Neutrophil (primary cell): ENCODE measurements around the gene PCSK4.
"Not testable (repeated sequence)": the region's sequence is repeated elsewhere in the genome, so short reads cannot be mapped to it uniquely, and the experiment has no call there.

Experiments
- H3K27ac ChIP-seq: fragments of 200-600 bp; sonication (generic); 2 replicates; pipeline ENCODE4 v1.5.1; 2016; ENCODE audit warnings: mild to moderate bottlenecking, moderate library complexity
- H3K27me3 ChIP-seq: fragments of 200-600 bp; sonication (generic); 2 replicates; pipeline ENCODE4 v1.6.0; 2016; ENCODE audit warnings: mild to moderate bottlenecking
- H3K36me3 ChIP-seq: fragments of 200-600 bp; sonication (generic); 2 replicates; pipeline ENCODE4 v1.5.1; 2017
- H3K4me1 ChIP-seq, 2 experiments: fragments of 200-600 bp in 1 of 2; sonication (generic) in 1 of 2; 1 replicate in 1 of 2; 2 replicates in 1 of 2; pipeline versions ENCODE4 v1.5.1 to v1.6.1; 2013 to 2016; ENCODE audit warnings: low read depth in 1 of 2, low read length in 1 of 2, mild to moderate bottlenecking in 1 of 2, moderate library complexity in 1 of 2; ENCODE audit not compliant: control insufficient read depth in 1 of 2, insufficient read depth in 1 of 2
- H3K4me3 ChIP-seq, 2 experiments: fragments of 200-600 bp in 1 of 2; sonication (generic) in 1 of 2; 1 replicate in 1 of 2; 2 replicates in 1 of 2; pipeline ENCODE4 v1.5.1; 2013 to 2016; ENCODE audit warnings: low read depth in 1 of 2, low read length in 1 of 2, mild to moderate bottlenecking in 1 of 2, moderate library complexity in 1 of 2
- H3K9me3 ChIP-seq: fragments of 200-600 bp; sonication (generic); 2 replicates; pipeline ENCODE4 v1.5.1; 2016
- TF ChIP-seq, protein P1 (sequence below): fragments of 200-600 bp; sonication (generic); IDR thresholded peaks from 2 replicates; pipeline ENCODE4 v1.5.1; 2016; ENCODE audit warnings: antibody characterized with exemption

The PCSK4 gene

DNA sequence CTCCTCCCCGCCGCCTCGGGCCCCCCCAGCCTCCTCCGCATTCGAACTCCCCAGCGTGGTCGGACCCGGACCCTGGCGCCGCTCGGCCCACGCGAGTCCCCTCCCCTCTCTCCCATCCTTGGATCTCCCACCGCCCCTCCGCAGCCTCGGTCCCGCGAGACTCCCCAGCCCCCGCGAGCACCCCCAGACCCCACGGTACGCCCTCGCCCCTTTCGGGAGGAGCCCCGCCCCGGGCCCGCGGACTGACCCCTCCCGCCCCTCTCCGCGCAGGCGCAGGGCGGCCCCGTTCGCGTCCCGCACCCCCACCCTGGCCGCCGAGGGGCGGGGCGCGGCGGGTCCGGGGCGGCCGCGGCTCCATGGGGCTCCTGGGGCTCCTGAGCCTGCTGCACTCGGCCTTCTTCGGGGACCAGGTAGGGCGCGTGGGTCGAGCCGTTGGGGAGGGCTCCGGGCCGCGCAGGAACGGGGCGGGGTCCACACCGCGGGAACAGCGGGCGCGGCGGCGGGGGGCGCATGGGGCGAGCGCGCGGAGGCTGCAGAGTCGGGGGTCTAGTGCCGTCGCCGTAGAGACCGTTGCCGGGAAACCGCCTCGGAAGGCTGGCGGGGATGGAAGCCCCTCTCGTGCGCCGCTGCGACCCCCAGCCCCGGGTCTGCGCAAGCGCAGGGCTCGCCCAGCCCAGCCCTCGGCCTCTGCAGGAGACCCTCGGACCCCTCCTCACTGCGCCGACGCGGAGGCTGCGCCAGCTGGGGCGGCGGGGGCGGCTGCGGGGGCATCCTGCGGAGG, 44.0 kb downstream of the PCSK4 start:
- TF ChIP-seq, protein P1, sequence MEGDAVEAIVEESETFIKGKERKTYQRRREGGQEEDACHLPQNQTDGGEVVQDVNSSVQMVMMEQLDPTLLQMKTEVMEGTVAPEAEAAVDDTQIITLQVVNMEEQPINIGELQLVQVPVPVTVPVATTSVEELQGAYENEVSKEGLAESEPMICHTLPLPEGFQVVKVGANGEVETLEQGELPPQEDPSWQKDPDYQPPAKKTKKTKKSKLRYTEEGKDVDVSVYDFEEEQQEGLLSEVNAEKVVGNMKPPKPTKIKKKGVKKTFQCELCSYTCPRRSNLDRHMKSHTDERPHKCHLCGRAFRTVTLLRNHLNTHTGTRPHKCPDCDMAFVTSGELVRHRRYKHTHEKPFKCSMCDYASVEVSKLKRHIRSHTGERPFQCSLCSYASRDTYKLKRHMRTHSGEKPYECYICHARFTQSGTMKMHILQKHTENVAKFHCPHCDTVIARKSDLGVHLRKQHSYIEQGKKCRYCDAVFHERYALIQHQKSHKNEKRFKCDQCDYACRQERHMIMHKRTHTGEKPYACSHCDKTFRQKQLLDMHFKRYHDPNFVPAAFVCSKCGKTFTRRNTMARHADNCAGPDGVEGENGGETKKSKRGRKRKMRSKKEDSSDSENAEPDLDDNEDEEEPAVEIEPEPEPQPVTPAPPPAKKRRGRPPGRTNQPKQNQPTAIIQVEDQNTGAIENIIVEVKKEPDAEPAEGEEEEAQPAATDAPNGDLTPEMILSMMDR = no peak
- H3K9me3 ChIP-seq = no peaks in the 10 kb centered on the region
- H3K4me3 ChIP-seq = no peak overlapping the region
- H3K4me1 ChIP-seq = peaks cover 9 to 23% of the 10 kb centered on the region in 2 experiments
- H3K27me3 ChIP-seq = peaks cover 74% of the 10 kb centered on the region
- H3K27ac ChIP-seq = no peak overlapping the region
- peaks cover 13% of the 10 kb centered on the region for H3K36me3 ChIP-seq

DNA sequence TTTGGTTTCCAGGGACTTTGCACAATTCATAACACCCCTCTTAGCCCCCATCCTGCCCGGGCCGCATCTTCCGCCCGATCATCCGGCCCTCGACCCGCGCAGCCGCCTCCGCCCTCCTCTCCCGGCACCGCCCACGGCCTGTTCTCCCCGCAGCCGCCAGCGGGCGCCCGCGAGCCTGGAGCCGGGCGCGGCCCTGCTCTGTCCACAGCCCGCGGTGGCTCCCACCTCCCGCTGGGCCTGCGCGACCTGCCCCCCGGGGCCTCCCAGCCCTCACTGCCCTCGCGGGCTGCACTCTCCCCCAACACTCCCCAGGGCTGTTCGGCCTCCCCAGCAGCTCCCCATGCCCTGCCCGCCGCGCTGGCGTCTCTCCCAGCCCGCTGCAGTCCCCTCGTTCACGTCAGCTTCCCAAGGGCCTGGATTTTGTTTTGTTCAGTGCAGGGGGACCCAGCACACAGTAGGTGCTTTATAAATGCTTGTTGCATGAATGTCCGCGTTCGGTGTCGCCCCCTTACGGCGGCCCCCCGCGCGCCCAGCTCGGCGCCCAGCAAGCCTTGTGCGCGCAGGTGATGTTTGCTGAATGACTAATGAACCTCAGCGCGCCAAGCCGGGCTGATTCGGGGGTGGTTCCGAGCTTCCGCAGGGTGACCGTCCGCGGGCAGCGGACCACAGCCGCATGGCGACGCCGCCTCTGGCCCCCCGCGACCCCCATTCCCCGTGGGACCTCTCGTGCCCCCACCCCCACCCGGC, 44.8 kb downstream of the PCSK4 start:
- TF ChIP-seq, protein P1 = peak; percentile 96
- Histone ChIP-seq H3K4me1 (peaks cover 9 to 23% of the 10 kb centered on the region in 2 experiments), H3K27ac (peak overlapping the region; percentile 10), H3K36me3 (peaks cover 21% of the 10 kb centered on the region), H3K9me3 (no peaks in the 10 kb centered on the region), H3K4me3 (peak overlapping the region; percentile 63 to 71), H3K27me3 (peaks cover 66% of the 10 kb centered on the region)

DNA sequence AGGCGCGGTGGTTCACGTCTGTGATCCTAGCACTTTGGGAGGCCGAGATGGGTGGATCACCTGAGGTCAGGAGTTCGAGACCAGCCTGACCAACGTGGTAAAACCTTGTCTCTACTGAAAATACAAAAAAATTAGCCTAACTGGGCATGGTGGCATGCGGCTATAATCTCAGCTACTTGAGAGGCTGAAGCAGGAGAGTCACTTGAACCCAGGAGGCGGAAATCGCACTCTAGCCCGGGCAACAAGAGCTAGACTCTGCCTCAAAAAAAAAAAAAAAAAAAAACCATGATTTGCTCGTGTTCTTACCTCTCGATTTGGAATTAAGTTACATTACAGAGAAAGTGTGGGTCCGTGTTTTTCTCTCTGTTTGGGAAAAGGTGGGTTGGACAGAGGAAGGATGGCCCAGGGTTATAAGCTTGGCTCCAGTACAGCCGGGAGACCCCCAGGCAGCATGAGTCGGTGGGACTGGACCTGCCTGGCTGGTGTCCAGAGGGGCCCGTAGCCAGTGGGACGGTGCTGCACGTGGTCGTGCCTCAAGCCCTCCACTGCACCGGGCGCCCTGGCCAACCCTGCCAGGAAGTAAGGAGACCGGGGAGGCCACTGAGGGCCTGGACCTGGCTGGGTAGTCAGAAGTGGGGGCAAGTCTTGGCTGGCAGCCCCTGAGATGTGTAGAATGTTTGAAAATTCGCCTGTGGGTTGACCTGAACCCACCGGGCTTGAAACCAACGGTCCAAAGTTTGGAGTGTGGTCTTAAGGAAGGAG, 48.3 kb downstream of the PCSK4 start:
- H3K27me3 ChIP-seq = peaks cover 31% of the 10 kb centered on the region
- no peaks in the 10 kb centered on the region for H3K9me3 ChIP-seq
- no peak overlapping the region for H3K27ac ChIP-seq
- H3K4me1 ChIP-seq = peaks cover 22 to 44% of the 10 kb centered on the region in 2 experiments
- peaks cover 29% of the 10 kb centered on the region for H3K36me3 ChIP-seq
- no peak overlapping the region for H3K4me3 ChIP-seq
- TF ChIP-seq, protein P1 = no peak

DNA sequence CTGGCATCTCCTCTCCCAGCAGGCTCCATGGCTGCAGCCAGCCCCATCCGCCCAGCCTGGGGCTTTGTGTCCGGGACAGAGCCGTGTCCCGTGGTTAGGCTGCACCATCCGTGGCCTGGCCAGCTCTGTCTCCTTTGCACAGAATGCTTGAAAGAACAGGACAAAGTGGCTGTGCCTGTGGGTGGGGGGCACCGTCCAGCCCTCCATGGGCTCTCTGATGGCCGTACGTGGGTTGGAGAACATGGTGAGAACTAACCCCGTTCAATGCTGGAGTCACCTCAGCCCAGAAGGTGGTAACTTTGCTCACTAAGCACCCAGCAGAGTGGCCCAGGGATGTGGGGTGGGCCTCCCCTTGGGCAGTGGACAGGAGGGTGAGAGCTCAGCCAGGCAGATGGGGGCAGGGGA, 49.1 kb downstream of the PCSK4 start:
- no peak overlapping the region for H3K27ac ChIP-seq
- no peaks in the 10 kb centered on the region for H3K9me3 ChIP-seq
- peaks cover 23% of the 10 kb centered on the region for H3K27me3 ChIP-seq
- no peak overlapping the region for H3K4me3 ChIP-seq
- TF ChIP-seq, protein P1 = no peak
- H3K4me1 ChIP-seq = peaks cover 22 to 37% of the 10 kb centered on the region in 2 experiments
- H3K36me3 ChIP-seq = peaks cover 29% of the 10 kb centered on the region

DNA sequence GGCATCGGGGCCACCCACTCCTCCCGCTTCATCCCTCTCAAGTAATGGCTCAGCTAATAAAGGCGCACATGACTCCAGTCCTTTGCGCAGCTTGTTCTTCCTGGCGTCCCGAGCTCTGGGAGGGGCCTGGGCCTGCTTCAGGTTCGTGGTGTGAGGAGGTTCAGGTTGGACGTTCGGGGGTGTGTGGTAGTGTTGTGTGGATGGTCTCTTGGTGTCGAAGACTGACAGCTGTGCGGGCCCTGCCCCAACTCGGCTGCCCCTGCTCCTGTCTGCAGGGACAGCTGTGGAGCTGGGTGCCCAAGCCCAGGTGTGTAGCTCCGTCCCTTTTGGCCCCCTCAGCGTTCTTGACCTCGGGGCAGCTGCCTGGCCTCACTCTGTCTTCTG, 49.7 kb downstream of the PCSK4 start:
- Histone ChIP-seq H3K36me3 (peaks cover 30% of the 10 kb centered on the region), H3K4me3 (no peak overlapping the region), H3K4me1 (peaks cover 19 to 30% of the 10 kb centered on the region in 2 experiments), H3K27me3 (peaks cover 17% of the 10 kb centered on the region), H3K9me3 (no peaks in the 10 kb centered on the region), H3K27ac (no peak overlapping the region)
- TF ChIP-seq, protein P1 = no peak

DNA sequence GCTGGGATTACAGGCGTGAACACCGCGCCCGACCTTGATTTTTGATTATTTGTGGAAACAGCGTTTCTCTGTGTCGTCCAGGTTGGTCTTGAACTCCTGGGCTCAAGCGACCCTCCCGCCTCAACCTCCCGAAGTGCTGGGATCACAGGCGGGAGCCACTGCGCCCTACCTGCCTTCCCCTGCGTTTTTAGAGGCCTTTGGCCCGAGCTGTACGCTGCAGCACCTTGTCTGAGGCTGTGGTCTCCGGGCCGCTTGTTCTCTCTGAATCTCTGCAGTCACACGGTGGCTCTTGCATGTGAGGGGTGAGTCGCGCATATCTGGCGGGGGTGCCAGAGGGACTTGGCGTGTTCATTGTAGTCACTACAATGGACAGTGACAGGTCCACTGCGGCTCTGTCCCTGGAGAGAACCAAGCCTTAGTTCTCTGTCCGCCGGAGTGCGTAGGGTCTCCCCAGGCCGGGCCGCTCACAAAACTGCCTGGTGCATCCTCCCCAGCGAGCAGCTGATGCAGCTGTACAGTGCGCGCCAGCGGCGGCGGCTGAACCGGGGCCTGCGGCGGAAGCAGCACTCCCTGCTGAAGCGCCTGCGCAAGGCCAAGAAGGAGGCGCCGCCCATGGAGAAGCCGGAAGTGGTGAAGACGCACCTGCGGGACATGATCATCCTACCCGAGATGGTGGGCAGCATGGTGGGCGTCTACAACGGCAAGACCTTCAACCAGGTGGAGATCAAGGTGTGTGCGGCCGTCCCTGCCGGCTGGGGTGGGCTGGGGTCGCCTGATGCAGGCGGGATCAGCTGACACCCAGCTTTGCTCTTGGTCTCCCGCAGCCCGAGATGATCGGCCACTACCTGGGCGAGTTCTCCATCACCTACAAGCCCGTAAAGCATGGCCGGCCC, 50.4 kb downstream of the PCSK4 start:
- Histone ChIP-seq H3K4me1 (peaks cover 13 to 24% of the 10 kb centered on the region in 2 experiments), H3K4me3 (peak overlapping the region in 1 of 2 experiments; percentile 79), H3K27me3 (peaks cover 10% of the 10 kb centered on the region), H3K36me3 (peaks cover 35% of the 10 kb centered on the region)
- H3K27ac ChIP-seq, H3K9me3 ChIP-seq: not testable (repeated sequence)
